GM21786 (cell line): ENCODE results near the gene LTC4S.
"Not testable (repeated sequence)": the region's sequence is repeated elsewhere in the genome, so short reads cannot be mapped to it uniquely, and the experiment has no call there.

Source experiments
- ATAC-seq: cut with Tn5 transposase; IDR thresholded peaks from one replicate; pipeline ENCODE4 v1.9.1; 2021; ENCODE audit not compliant: unreplicated experiment

Gene LTC4S, protein sequence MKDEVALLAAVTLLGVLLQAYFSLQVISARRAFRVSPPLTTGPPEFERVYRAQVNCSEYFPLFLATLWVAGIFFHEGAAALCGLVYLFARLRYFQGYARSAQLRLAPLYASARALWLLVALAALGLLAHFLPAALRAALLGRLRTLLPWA

DNA sequence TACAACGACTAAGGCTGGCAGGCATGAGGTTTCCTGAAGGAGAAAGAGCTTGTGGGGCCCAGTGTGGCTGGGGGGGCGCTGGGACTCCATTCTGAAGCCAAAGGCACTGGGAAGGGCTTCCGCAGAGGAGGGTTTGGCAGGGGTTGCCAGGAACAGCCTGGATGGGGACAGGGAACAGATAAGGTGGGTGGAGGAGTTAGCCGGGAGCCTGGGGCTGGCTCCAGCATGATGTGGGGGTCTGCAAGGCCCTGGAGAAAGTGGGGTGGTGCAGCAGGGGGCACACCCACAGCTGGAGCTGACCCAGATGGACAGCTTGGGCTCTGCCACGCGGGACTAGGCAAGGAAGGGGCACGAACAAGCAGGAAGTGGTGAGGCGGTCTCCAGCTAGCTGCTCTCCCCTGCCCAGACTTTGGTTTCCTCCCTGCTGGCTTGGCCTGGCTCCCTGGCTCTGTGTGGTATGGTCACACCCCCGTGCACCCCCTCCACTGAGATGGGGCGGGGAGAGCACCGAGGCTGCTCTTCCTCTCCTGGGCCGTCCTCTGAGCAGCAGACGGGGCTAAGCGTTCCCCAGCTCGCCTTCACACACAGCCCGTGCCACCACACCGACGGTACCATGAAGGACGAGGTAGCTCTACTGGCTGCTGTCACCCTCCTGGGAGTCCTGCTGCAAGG lies at the start of gene LTC4S:
TSS of gene LTC4S (plus strand) at position 519 of the 672 bp plus-strand sequence. CDS start at position 614, 95 bp downstream.
- ATAC-seq: peak; percentile 25

DNA sequence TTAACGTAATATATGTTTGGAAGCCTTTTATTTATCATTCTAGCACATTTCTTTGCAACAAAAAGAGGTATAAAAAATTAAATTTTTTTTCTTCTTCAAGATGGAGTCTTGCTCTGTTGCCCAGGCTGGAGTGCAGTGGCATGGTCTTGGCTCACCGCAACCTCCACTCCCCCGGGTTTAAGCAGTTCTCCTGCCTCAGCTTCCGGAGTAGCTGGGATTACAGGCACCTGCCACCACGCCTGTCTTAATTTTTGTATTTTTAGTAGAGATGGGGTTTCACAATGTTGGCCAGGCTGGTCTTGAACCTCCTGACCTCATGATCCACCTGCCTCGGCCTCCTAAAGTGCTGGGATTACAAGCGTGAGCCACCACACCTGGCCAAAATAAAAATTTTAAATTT lies 49.7 kb upstream of the LTC4S start:
- not testable (repeated sequence) for ATAC-seq

DNA sequence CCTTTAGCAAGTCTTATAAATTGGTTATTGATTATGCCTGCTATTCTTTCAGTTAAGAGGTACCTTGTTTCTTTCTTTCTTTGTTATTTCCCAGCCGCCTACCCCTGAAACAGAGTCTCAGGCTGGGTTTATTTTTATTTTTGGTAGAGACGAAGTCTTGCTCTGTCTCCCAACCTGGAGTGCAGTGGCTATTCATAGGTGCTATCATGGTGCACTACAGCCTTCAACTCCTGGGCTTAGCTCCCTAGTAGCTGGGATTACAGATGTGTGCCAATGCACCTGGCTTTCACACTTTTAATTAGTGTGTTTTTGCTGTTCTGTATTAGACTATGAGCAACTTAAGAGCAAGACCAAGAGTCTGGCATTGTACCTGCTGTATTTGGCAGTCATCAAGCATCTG lies 46.9 kb upstream of the LTC4S start:
- no peak for ATAC-seq

- no peak for ATAC-seq
Measured at GRCh38 chr5:179747811-179748210, 46.0 kb upstream of the LTC4S start.

GRCh38 chr5:179749857-179750508 lies 43.8 kb upstream of the LTC4S start:
- no peak for ATAC-seq

DNA sequence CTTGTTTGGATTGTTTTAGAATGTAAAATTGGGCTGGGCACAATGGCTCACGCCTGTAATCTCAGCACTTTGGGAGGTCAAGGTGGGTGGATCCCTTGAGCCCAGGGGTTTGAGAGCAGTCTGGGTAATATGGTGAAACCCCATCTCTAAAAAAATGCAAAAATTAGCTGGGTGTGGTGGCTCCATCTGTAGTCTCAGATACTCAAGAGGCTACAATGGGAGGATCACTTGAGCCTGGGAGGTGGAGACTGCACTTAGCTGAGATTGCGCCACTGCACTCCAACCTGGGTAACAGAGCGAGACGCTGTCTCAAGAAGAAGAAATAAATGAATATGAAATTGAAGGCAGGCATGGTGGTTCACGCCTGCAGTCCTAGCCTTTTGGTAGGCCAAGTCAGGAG lies 39.8 kb upstream of the LTC4S start:
- ATAC-seq: no peak

DNA sequence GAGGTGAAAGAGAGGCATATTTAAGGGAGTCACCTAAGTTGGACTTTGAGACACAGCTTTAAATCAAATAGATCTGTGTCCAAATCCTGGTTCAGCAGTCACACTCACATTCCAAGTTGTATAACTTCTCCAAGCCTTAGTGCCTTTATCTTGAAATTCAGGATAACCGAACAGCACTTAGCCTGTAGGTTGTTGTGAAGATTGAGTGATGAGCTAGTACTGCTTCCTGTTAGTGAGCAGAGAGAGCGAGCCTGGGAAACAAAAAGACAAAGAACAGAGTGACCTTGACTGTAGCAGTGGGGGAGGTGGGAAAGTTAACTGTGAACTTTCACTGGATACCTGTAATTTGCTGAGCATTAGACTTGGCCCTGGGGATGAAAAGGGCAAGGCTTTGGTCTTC lies 38.8 kb upstream of the LTC4S start:
- no peak for ATAC-seq

- ATAC-seq: no peak
Measured at GRCh38 chr5:179758955-179759354, 34.8 kb upstream of the LTC4S start.

- ATAC-seq: no peak
Measured at GRCh38 chr5:179759581-179760551, 33.9 kb upstream of the LTC4S start.

GRCh38 chr5:179762079-179762780 lies 31.6 kb upstream of the LTC4S start:
- peak; percentile 40 for ATAC-seq

- no peak for ATAC-seq
Measured at GRCh38 chr5:179762781-179763176, 31.0 kb upstream of the LTC4S start.

DNA sequence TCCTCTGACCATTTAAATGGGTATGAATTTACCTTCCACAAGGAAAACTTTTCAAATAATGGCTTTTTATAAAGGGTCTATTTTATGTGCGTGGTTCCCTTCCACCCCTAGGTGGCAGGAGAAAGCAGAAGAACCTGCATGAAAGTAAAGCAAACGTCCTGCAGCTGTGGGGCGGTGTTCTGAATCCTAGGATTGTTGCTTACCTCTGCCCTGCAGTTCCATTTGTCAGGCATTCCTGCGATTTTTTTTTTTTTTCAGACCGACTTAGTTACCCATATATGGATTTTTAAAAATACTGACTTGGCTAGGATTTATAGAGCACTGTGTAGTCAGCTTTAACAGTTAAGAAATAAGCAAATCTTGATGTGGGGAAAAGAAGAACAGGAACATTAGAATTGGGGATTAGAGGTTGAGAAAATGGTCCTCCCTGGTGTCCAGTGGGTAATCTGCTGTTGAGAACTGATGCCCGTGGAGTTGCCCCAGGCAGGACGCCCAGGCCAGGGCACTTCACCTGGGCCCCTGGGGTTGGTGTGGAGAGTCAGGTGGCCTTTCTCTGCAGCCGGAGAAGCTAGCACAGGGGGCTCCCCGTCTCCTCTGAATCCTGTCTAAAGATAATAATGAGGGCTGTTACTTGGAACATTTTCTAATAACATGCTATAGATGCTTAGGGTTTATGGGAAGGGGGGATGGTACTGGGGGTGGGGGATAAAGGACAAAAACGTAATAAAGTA lies 30.4 kb upstream of the LTC4S start:
- peak; percentile 39 for ATAC-seq

DNA sequence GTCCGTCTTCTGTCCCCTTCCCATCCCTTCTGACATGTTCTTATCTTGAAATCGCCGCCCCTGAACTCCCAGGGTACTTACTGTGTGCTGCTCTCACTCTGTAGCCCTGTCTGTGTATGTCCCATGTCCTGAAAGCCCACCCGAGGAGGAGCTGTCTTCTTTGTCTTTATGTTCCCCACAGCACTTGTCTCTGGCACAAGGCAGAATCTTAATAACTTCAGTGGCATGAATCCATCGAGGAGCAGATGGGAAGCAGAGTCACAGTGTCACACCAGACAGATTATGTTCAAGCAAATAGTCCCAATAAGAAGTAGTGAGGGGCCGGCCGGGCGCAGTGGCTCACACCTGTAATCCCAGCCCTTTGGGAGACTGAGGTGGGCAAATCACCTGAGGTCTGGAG lies 29.7 kb upstream of the LTC4S start:
- no peak for ATAC-seq

GRCh38 chr5:179765400-179765799 lies 28.4 kb upstream of the LTC4S start:
- ATAC-seq: no peak

- no peak for ATAC-seq
Measured at GRCh38 chr5:179766021-179766725, 27.6 kb upstream of the LTC4S start.

GRCh38 chr5:179766726-179767455 lies 26.9 kb upstream of the LTC4S start:
- ATAC-seq: no peak

GRCh38 chr5:179767496-179768100 lies 26.2 kb upstream of the LTC4S start:
- no peak for ATAC-seq
